HG03135 (cell line): ENCODE results near the gene ZNF366.

Experiments used
- ATAC-seq: cut with Tn5 transposase; IDR thresholded peaks from one replicate; pipeline ENCODE4 v1.9.1; 2021; ENCODE audit warnings: mild to moderate bottlenecking, moderate library complexity; ENCODE audit not compliant: unreplicated experiment

Gene ZNF366

GRCh38 chr5:72467461-72467860, 39.7 kb downstream of the ZNF366 start:
- no peak for ATAC-seq

- ATAC-seq = peak; percentile 63
Observed at GRCh38 chr5:72465601-72466563, 41.3 kb downstream of the ZNF366 start.

- peak; percentile 20 for ATAC-seq
Observed at GRCh38 chr5:72465066-72465465, 42.1 kb downstream of the ZNF366 start.

- no peak for ATAC-seq
Observed at GRCh38 chr5:72464071-72464470, 43.1 kb downstream of the ZNF366 start.

GRCh38 chr5:72463449-72464052, 43.7 kb downstream of the ZNF366 start:
- no peak for ATAC-seq

GRCh38 chr5:72460413-72460812, 46.8 kb downstream of the ZNF366 start:
- no peak for ATAC-seq

- ATAC-seq = no peak
Observed at GRCh38 chr5:72459913-72460312, 47.3 kb downstream of the ZNF366 start.

GRCh38 chr5:72459089-72459661, 48.0 kb downstream of the ZNF366 start:
- no peak for ATAC-seq

- no peak for ATAC-seq
Observed at GRCh38 chr5:72458407-72458806, 48.8 kb downstream of the ZNF366 start.

- no peak for ATAC-seq
Observed at GRCh38 chr5:72457491-72457890, 49.7 kb downstream of the ZNF366 start.

GRCh38 chr5:72456391-72457074, 50.7 kb downstream of the ZNF366 start:
- no peak for ATAC-seq

GRCh38 chr5:72455476-72455875, 51.7 kb downstream of the ZNF366 start:
- ATAC-seq = no peak

GRCh38 chr5:72454996-72455395, 52.2 kb downstream of the ZNF366 start:
- no peak for ATAC-seq

GRCh38 chr5:72453246-72453775, 53.9 kb downstream of the ZNF366 start:
- ATAC-seq = no peak

- ATAC-seq = peak; percentile 14
Observed at GRCh38 chr5:72452515-72453245, 54.5 kb downstream of the ZNF366 start.

- peak; percentile 87 for ATAC-seq
Observed at GRCh38 chr5:72451741-72452505, 55.3 kb downstream of the ZNF366 start.

GRCh38 chr5:72448368-72448767, 58.8 kb downstream of the ZNF366 start:
- no peak for ATAC-seq

- ATAC-seq = no peak
Observed at GRCh38 chr5:72447751-72448150, 59.5 kb downstream of the ZNF366 start.

GRCh38 chr5:72445969-72446368, 61.2 kb downstream of the ZNF366 start:
- ATAC-seq = no peak

- ATAC-seq = no peak
Observed at GRCh38 chr5:72443883-72444282, 63.3 kb downstream of the ZNF366 start.
